Endothelial cell of umbilical vein (primary cell): ENCODE measurements around the gene TMEM151B.

Experiments used
- EZH2 ChIP-seq: IDR thresholded peaks from 2 replicates; pipeline ENCODE4 v1.6.1; 2012; ENCODE audit warnings: borderline replicate concordance, low read depth, mild to moderate bottlenecking, moderate library complexity, low read length, inconsistent platforms; ENCODE audit not compliant: severe bottlenecking
- JUN ChIP-seq: IDR thresholded peaks from 2 replicates; pipeline ENCODE4 v1.6.1; 2011; ENCODE audit warnings: borderline replicate concordance, low read depth; ENCODE audit not compliant: insufficient read length, insufficient read depth
- TF ChIP-seq, protein P1 (sequence below), 2 donors: IDR thresholded peaks; 1 replicate in 1 of 2; 2 replicates in 1 of 2; pipeline ENCODE4 v1.5.1; 2011; ENCODE audit warnings: low read length in 2 of 2, mild to moderate bottlenecking in 2 of 2, moderate library complexity in 2 of 2, control low read depth in 1 of 2, inconsistent platforms in 1 of 2, low read depth in 1 of 2; ENCODE audit not compliant: insufficient read depth in 1 of 2; ENCODE audit errors: extremely low read depth in 1 of 2

DNA sequence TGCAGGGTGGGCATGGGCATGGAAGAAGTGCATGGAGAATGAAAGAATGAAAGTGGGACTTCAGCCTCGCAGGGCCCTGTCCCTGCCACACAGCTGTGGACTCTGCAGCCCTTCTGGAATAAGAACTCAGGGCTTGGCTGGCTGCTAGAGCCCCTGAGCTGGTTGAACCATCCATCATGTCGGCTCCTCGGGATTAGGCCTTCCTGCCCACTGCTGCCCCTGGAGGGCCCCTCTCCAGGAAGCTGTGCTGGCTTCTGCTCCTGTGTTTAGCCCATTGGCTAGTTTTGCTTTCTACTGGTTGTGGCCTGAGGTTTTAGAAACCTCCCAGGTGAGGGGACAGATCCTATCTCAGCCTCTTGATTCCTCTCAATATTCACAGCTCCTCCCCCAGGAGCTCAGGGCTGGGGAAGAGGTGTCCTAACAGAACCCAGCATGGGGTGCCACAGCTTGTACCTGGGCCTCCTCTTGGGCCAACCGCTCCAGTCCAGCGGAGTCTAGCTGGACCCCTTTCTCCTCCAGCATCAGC lies 35.0 kb downstream of the TMEM151B start:
- TF ChIP-seq EZH2: no peak
- TF ChIP-seq JUN: no peak
- TF ChIP-seq, protein P1, sequence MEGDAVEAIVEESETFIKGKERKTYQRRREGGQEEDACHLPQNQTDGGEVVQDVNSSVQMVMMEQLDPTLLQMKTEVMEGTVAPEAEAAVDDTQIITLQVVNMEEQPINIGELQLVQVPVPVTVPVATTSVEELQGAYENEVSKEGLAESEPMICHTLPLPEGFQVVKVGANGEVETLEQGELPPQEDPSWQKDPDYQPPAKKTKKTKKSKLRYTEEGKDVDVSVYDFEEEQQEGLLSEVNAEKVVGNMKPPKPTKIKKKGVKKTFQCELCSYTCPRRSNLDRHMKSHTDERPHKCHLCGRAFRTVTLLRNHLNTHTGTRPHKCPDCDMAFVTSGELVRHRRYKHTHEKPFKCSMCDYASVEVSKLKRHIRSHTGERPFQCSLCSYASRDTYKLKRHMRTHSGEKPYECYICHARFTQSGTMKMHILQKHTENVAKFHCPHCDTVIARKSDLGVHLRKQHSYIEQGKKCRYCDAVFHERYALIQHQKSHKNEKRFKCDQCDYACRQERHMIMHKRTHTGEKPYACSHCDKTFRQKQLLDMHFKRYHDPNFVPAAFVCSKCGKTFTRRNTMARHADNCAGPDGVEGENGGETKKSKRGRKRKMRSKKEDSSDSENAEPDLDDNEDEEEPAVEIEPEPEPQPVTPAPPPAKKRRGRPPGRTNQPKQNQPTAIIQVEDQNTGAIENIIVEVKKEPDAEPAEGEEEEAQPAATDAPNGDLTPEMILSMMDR (IDR thresholded peaks at IDR 0.05; ENCODE audit: extremely low read depth in 1 of 2, insufficient read depth in 1 of 2, low read depth in 1 of 2, low read length in 2 of 2): no peak
